ENCODE measurements around the gene LONP2.
"Not testable (repeated sequence)": the region's sequence is repeated elsewhere in the genome, so short reads cannot be mapped to it uniquely, and the experiment has no call there.

LONP2 gene

GRCh38 chr16:48340054-48340453 is 96.0 kb downstream of the LONP2 start:
- DNase-seq, result no peak

- DNase-seq, result no peak
Observed at GRCh38 chr16:48342591-48342990, 98.5 kb downstream of the LONP2 start.

- DNase-seq, result peak; percentile 7
Observed at GRCh38 chr16:48347191-48347865, 103.2 kb downstream of the LONP2 start.

GRCh38 chr16:48347980-48348379 is 103.9 kb downstream of the LONP2 start:
- DNase-seq, result no peak

GRCh38 chr16:48350736-48351135 is 106.6 kb downstream of the LONP2 start:
- DNase-seq, result no peak

- no peak for DNase-seq
Observed at GRCh38 chr16:48352648-48353390, 108.7 kb downstream of the LONP2 start.

- DNase-seq, result peak; percentile 70
Observed at GRCh38 chr16:48353565-48354163, 109.6 kb downstream of the LONP2 start.

GRCh38 chr16:48354385-48354784 is 110.3 kb downstream of the LONP2 start:
- not testable (repeated sequence) for DNase-seq

GRCh38 chr16:48354877-48355855 is 111.1 kb downstream of the LONP2 start:
- no peak for DNase-seq

- no peak for DNase-seq
Observed at GRCh38 chr16:48356633-48357376, 112.7 kb downstream of the LONP2 start.

GRCh38 chr16:48358419-48358818 is 114.3 kb downstream of the LONP2 start:
- no peak for DNase-seq

- no peak for DNase-seq
Observed at GRCh38 chr16:48359983-48360382, 115.9 kb downstream of the LONP2 start.

- DNase-seq, result no peak
Observed at GRCh38 chr16:48361012-48361411, 116.9 kb downstream of the LONP2 start.

- no peak for DNase-seq
Observed at GRCh38 chr16:48361540-48362144, 117.5 kb downstream of the LONP2 start.

GRCh38 chr16:48365025-48365600 is 121.0 kb downstream of the LONP2 start:
- DNase-seq, result no peak

- peak; percentile 68 for DNase-seq
Observed at GRCh38 chr16:48365601-48366164, 121.6 kb downstream of the LONP2 start.

- DNase-seq, result peak; percentile 67
Observed at GRCh38 chr16:48366165-48367093, 122.3 kb downstream of the LONP2 start.

- no peak for DNase-seq
Observed at GRCh38 chr16:48367441-48368049, 123.4 kb downstream of the LONP2 start.

- no peak for DNase-seq
Observed at GRCh38 chr16:48369765-48370164, 125.7 kb downstream of the LONP2 start.
